HG02943 (cell line): ENCODE measurements around the gene COX7A2.

Source experiments
- ATAC-seq: cut with Tn5 transposase; IDR thresholded peaks from one replicate; pipeline ENCODE4 v1.9.1; 2021; ENCODE audit warnings: mild to moderate bottlenecking, low read depth, moderate library complexity; ENCODE audit not compliant: unreplicated experiment

The COX7A2 gene

GRCh38 chr6:75202676-75203131 is 40.9 kb downstream of the COX7A2 start:
- no peak for ATAC-seq

- ATAC-seq, result no peak
Measured at GRCh38 chr6:75201901-75202672, 41.5 kb downstream of the COX7A2 start.

GRCh38 chr6:75201021-75201420 is 42.6 kb downstream of the COX7A2 start:
- no peak for ATAC-seq

GRCh38 chr6:75199889-75200288 is 43.7 kb downstream of the COX7A2 start:
- ATAC-seq, result no peak

GRCh38 chr6:75196081-75196687 is 47.4 kb downstream of the COX7A2 start:
- no peak for ATAC-seq

GRCh38 chr6:75188221-75188925 is 55.2 kb downstream of the COX7A2 start:
- ATAC-seq, result no peak
